ENCODE measurements around the gene RIBC2. TPM values are rescaled to one million over a fixed set of nuclear protein-coding genes. Genes with fewer than 3 reads are reported as not detected.
"Not testable (repeated sequence)": the region's sequence is repeated elsewhere in the genome, so short reads cannot be mapped to it uniquely, and the experiment has no call there.

RIBC2 gene
- total RNA-seq, 1 experiment from 2014 or later = 6.4 TPM

DNA sequence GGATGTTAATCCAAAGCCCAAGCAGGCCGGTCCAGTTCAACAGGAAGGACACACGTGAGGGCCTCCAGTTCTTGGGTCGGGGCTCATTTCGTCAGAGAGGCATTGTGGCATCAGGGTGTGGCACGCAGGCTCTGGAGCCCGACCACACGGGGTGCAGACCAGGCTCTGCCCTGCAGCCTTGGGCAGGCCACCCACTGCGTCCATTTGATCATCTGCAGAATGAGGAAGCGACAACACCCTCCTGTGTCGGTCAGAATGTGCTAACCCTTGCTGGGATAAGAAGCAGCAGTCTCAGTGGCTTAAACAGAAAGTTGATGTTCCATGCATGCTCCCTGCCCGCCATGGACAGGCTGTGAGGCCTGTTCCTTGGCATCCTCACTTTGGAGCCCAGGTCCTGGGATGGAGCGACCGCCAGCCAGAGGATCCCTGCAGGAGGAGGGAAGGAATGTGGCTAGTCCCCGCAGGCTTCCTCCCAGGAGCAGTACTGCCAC, 10.8 kb downstream of the RIBC2 start:
- DNase-seq (ENCODE audit: low spot score) = no peak

DNA sequence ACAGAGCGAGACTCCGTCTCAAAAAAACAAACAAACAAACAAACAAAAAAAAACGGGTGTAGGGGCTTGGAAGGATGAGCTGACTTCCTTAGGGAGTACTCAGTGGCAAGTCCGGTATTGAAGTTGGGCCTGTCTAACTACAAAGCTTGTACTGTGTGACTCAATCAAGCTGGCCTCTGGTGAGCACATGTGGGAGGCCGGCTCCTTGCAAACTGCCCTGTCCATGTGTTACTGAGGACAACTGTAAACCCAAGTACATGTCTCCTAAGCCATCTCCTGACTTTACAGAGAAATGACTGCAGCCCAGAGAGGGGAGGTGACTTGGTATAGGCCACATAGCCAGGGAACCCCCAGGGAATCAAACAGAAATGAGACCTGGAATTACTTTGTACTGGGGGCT, 11.6 kb downstream of the RIBC2 start:
- DNase-seq (ENCODE audit: low spot score) = no peak

GRCh38 chr22:45425531-45426265, 12.2 kb downstream of the RIBC2 start:
- no peak for DNase-seq (ENCODE audit: low spot score)

DNA sequence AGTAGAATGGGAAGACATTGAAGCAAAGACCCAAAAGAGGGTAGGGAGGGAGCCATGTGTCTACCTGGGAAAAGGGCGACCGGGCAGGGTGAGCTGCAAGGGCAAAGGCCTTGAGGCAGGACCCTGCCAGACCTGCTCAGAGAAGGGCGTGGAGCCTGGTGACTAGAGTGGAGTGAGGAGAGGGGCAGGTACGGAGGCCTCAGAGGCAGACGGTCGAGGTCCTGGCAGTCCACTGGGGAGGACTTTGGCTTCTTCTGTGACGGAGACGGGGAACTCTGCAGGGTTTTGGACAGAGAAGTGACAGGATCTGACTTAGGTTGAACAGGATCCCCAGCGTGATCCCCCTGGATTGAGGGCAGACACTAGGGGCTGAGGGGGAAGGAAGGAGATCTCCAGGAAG, 12.9 kb downstream of the RIBC2 start:
- DNase-seq (ENCODE audit: low spot score) = no peak

GRCh38 chr22:45427114-45427513, 13.6 kb downstream of the RIBC2 start:
- DNase-seq (ENCODE audit: low spot score) = no peak

DNA sequence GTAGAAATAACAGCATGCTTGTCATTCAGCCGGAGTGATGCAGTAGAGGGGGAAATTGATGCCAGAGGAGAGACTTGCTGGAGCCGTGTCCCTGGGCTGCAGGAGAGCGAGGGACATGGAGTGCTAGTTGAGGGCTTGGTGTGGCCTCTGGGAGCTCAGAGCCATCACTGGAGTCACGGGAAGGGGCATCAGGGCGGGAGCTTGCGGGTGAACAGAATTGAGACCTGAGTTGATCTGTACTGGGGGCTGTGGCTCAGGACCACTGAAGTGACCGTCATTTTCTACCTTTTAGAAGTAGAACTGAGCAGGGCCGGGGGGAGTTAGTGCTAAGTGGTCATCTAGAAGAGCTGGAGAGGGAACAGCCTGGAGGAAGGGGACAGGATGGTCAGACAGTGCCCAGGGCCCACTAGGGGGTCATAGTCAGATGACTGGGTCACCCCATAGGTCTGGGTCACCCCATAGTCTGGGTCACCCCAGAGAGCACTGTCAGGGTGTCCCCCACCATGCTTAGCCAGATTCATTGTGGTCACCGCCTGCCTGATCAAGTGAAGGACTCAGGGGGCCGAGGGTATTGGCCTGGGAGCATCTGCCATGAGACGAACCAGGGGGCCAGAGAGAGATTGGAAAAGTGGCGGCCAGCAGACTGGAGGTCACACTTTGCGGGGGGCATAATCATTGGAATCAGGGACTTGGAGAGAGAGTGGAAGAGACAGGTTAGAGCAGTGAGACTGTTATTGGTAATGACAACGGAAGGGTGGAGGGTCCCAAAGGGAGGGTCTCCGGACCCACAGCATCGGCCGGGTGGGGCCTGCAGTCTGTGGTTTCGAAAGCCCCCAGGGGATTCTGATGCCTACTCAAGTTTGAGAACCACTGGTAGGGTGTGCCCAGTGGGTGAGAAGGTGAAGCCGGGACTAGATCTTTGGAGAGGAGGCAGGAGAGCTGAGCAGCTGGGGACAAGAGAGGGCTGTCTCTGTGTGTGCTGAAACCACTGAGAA, 15.2 kb downstream of the RIBC2 start:
- DNase-seq (ENCODE audit: low spot score) = no peak

- DNase-seq (ENCODE audit: low spot score) = no peak
Measured at GRCh38 chr22:45429424-45429823, 15.9 kb downstream of the RIBC2 start.

GRCh38 chr22:45429981-45430775, 16.7 kb downstream of the RIBC2 start:
- no peak for DNase-seq (ENCODE audit: low spot score)

- DNase-seq (ENCODE audit: low spot score) = no peak
Measured at GRCh38 chr22:45430871-45431270, 17.4 kb downstream of the RIBC2 start.

GRCh38 chr22:45434981-45435380, 21.5 kb downstream of the RIBC2 start:
- no peak for DNase-seq (ENCODE audit: low spot score)

- peak; percentile 80 for DNase-seq (ENCODE audit: low spot score)
Measured at GRCh38 chr22:45435544-45436139, 22.1 kb downstream of the RIBC2 start.

DNA sequence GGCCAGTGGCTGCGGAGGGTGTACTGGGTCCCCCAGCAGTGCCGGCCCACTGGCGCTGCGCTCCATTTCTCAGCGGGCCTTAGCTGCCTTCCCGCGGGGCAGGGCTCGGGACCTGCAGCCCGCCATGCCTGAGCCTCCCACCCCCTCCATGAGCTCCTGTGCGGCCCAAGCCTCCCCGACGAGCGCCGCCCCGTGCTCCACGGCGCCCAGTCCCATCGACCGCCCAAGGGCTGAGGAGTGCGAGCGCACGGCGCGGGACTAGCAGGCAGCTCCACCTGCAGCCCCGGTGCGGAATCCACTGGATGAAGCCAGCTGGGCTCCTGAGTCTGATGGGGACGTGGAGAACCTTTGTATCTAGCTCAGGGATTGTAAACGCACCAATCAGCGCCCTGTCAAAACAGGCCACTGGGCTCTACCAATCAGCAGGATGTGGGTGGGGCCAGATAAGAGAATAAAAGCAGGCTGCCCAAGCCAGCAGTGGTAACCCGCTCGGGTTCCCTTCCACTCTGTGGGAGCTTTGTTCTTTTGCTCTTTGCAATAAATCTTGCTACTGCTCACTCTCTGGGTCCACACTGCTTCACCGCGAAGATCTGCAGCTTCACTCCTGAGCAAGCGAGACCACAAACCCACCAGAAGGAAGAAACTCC, 23.5 kb downstream of the RIBC2 start:
- DNase-seq (ENCODE audit: low spot score) = not testable (repeated sequence)

- DNase-seq (ENCODE audit: low spot score) = no peak
Measured at GRCh38 chr22:45438336-45438735, 24.8 kb downstream of the RIBC2 start.

DNA sequence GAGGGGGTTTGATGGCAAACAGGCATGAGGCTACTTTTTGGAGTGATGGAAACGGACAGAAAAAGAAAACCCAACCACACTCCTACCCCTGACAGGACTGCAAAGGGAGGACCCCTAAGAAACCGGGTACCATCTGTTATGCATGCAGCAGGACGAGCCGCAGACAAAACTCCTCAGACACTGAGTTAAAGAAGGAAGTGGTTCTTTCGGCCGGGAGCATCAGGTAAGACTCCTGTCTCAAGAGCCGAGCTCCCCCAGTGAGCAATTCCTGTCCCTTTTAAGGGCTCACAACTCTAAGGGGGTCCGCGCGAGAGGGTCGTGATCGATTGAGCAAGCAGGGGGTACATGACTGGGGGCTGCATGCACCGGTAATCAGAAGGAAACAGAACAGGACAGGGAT, 27.2 kb downstream of the RIBC2 start:
- peak; percentile 10 for DNase-seq (ENCODE audit: low spot score)

DNA sequence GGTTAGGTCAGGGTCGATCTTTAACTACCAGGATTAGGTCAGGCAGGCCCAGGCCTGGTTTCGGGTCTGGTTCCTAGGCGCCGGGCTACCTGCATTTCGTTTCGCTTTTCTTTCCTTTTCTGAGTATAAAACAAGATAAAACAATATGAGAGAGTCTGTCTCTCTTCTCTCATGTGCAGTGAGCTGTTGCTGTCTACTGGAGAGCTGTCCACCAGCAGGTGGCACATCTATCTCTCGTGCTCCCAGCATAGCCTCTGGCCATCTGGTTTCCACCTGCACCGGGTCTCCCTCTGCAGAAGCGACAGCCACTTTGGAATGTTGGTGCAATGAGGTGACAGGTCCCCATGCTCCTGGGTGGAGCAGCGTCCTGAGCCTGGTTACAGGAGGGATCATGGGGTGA, 27.6 kb downstream of the RIBC2 start:
- peak; percentile 74 for DNase-seq (ENCODE audit: low spot score)

- DNase-seq (ENCODE audit: low spot score) = no peak
Measured at GRCh38 chr22:45442116-45442515, 28.6 kb downstream of the RIBC2 start.

GRCh38 chr22:45444168-45444567, 30.7 kb downstream of the RIBC2 start:
- DNase-seq (ENCODE audit: low spot score) = no peak

DNA sequence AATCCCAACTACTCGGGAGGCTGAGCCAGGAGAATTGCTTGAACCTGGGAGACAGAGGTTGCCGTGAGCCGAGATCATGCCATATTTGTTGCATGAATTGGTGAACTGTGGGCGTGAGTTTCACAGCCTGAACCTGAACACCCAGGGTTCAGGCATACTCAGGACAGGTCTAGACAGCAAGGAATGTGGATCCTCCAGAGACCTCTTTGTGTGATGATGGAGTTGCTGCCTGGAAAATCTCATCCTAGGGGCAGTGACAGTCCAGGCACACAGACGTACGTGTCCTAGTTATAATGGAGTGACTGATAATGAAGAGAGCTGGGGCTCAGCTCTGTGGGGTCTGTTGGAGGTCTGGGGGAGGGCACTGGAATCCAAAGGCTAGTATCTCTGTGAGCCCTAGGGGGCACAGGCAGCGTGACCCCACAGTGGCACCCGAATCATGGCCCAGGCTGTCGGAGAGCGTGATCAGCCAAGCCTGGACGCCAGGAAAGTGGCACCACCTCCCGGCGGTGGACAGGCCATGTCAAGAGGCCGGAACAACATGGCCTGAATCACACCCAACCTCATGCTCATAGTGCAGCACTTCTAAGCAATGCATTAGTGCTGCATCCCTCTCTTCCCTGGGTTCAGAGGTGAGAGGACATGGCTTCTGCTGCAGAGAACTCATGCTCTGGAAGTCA, 31.7 kb downstream of the RIBC2 start:
- DNase-seq (ENCODE audit: low spot score) = no peak

DNA sequence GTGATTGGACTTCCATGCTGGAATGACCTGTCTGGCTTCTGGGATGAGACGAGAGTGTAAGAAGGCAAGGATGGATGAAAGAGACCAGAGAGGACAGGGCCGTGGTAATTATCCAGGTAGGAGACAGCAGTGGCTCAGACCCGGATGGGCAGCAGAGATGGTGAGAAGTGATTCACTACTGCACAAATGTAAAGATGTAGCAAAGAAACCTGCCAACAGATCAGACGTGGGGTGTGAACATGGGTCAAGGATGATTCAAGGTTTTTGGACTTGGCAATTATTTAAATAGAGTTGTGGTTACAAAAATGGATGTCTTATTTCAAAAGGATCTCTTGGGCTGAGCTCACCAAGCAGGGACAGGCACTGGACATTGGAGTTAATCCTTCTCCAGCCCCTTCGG, 32.7 kb downstream of the RIBC2 start:
- no peak for DNase-seq (ENCODE audit: low spot score)

DNA sequence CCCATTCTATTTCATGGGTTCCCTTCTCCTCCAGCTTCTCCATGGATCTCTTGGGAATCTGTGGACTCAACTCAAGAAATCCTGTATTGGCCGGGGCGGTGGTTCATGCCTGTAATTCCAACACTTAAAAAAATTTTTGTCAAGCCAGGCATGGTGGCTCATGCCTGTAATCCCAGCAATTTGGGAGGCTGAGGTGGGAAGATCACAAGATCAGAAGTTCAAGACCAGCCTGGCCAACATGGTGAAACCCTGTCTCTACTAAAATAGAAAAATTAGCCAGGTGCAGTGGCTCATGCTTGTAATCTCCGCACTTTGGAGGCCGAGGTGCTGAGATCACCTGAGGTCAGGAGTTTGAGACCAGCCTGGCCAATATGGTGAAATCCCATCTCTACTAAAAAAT, 34.1 kb downstream of the RIBC2 start:
- not testable (repeated sequence) for DNase-seq (ENCODE audit: low spot score)
